ENCODE data around the gene KIAA1958. TPM values are rescaled to one million over a fixed set of nuclear protein-coding genes. Genes with fewer than 3 reads are reported as not detected.

The KIAA1958 gene
- total and polyA plus RNA-seq, 2 of the 8 experiments (the other 6 are each of a cell fraction or from before 2014, with no cell fraction given): 11.4 to 43.8 TPM

GRCh38 chr9:112586599-112587155 is 100.0 kb downstream of the KIAA1958 start:
- CTCF ChIA-PET (ENCODE audit: partially characterized antibody): interaction anchor here (0.7 to 1.8 kb wide), 7 partner anchors 8 to 206 kb away, joined by 3 to 7 read pairs (median 4); no protein-coding TSS in a partner anchor
- H3K4me2 ChIP-seq (ENCODE audit: insufficient read depth in 1 of 2, low read depth in 2 of 2, low read length in 2 of 2): no peak overlapping the region

More at GRCh38 chr9:112586599-112587155, 100.0 kb downstream of the KIAA1958 start:
- H2BK120ac ChIP-seq (replicated peaks; ENCODE audit: low read depth, low read length): no peak overlapping the region
- no peaks in the 10 kb centered on the region; a peak in 1 of 8 replicates for H3K36me3 ChIP-seq (ENCODE audit: control insufficient read depth in 2 of 4, insufficient read depth in 4 of 4, low read length in 3 of 4)
- H2BK15ac ChIP-seq (ENCODE audit: low read length): no peak overlapping the region
- no peak for TF ChIP-seq CTCF (IDR thresholded peaks at IDR 0.05; ENCODE audit: control extremely low read depth in 1 of 3, insufficient read depth in 1 of 3, low read depth in 1 of 3, low read length in 3 of 3)
- TF ChIP-seq RAD21 (IDR thresholded peaks at IDR 0.05 in 1 of 2, conservative IDR thresholded peaks at IDR 0.05 in 1 of 2; ENCODE audit: low read depth in 2 of 2, low read length in 2 of 2): no peak
- TF ChIP-seq MAFK (IDR thresholded peaks at IDR 0.05; ENCODE audit: low read depth, low read length): no peak
- TF ChIP-seq RXRA (IDR thresholded peaks at IDR 0.05; ENCODE audit: insufficient read depth, low read depth, low read length): no peak
- no peak overlapping the region for H3K4ac ChIP-seq (replicated peaks; ENCODE audit: insufficient read length, low read depth, low read length)
- H3K4me3 ChIP-seq (ENCODE audit: extremely low read depth in 1 of 4, insufficient read depth in 2 of 4, low read depth in 3 of 4, low read length in 4 of 4): no peak overlapping the region
- peaks cover 7 to 9% of the 10 kb centered on the region in 2 experiments for H4K20me1 ChIP-seq (replicated peaks in 1 of 2; ENCODE audit: control insufficient read depth in 1 of 2, insufficient read depth in 2 of 2, low read length in 2 of 2)
- POLR2A ChIA-PET (ENCODE audit: partially characterized antibody): no interaction called here
- H3K27ac ChIP-seq (ENCODE audit: low read depth, low read length): no peak overlapping the region
- no peak overlapping the region for H2BK5ac ChIP-seq (ENCODE audit: low read depth, low read length)
- no peak overlapping the region for H4K5ac ChIP-seq (ENCODE audit: insufficient read length, low read depth, low read length)
- no peak overlapping the region for H3K23ac ChIP-seq (ENCODE audit: insufficient read length)
- no peaks in the 10 kb centered on the region for H3K9me3 ChIP-seq (ENCODE audit: insufficient read depth in 2 of 2, low read depth in 1 of 2, low read length in 1 of 2)
- no peak overlapping the region for H4K91ac ChIP-seq (replicated peaks; ENCODE audit: insufficient read length, low read length)
- whole genome bisulfite sequencing, 2 experiments (ENCODE audit: extremely low coverage in 1 of 2, insufficient coverage in 1 of 2, insufficient read length in 1 of 2, insufficient replicate concordance in 2 of 2, low coverage in 1 of 2, low lambda C conversion rate in 2 of 2, missing lambda C conversion rate in 1 of 2): 85% methylated on average over 4 of the region's 4 CpGs; no CpG with 5 or more reads in 1 of the 2 experiments
- H2BK20ac ChIP-seq (ENCODE audit: low read length): no peak overlapping the region
- no peak overlapping the region for H3K14ac ChIP-seq (ENCODE audit: insufficient read length)
- peaks cover 4 to 19% (median 16%) of the 10 kb centered on the region in 4 experiments for H3K4me1 ChIP-seq (replicated peaks in 1 of 4; ENCODE audit: control insufficient read depth in 3 of 4, insufficient read depth in 4 of 4, low read length in 3 of 4)
- no peaks in the 10 kb centered on the region for H3K23me2 ChIP-seq (ENCODE audit: low read depth, low read length)
- no peaks in the 10 kb centered on the region for H3K27me3 ChIP-seq (replicated peaks in 1 of 4; ENCODE audit: control insufficient read depth in 3 of 4, extremely low read depth in 1 of 4, insufficient read depth in 3 of 4, low read length in 3 of 4)
- DNase-seq (ENCODE audit: low read depth in 1 of 2, low spot score in 2 of 2): no peak
- H3K56ac ChIP-seq (replicated peaks; ENCODE audit: insufficient read length, low read depth, low read length): no peak overlapping the region
- H3K79me1 ChIP-seq (ENCODE audit: low read depth, low read length): no peaks in the 10 kb centered on the region
- FAIRE-seq: no peak
- H2BK12ac ChIP-seq (ENCODE audit: low read depth, low read length): no peak overlapping the region
- no peak overlapping the region for H2AFZ ChIP-seq (ENCODE audit: low read length)
- H3K79me2 ChIP-seq (ENCODE audit: control insufficient read depth in 1 of 2, insufficient read depth in 2 of 2, low read length in 2 of 2): peaks cover 3 to 67% of the 10 kb centered on the region in 2 experiments; a peak in 3 of 4 replicates
- no peak overlapping the region for H3K18ac ChIP-seq (ENCODE audit: extremely low read depth, low read length)
- no peak overlapping the region for H3K9ac ChIP-seq (replicated peaks in 1 of 4; ENCODE audit: extremely low read depth in 1 of 4, low read depth in 3 of 4, low read length in 3 of 4)
- H2AK5ac ChIP-seq (ENCODE audit: low read depth, low read length): no peak overlapping the region
- H4K8ac ChIP-seq (ENCODE audit: extremely low read depth, insufficient read depth, low read length): no peak overlapping the region

Data from H1 (cell line).